Measurements from ENCODE around the gene MUC21. TPM values are rescaled to one million over a fixed set of nuclear protein-coding genes. Genes with fewer than 3 reads are reported as not detected.
"Not testable (repeated sequence)": the region's sequence is repeated elsewhere in the genome, so short reads cannot be mapped to it uniquely, and the experiment has no call there.

Gene MUC21
- total RNA-seq, 6 experiments from 2014 or later = not detected

GRCh38 chr6:30966154-30966553 lies 17.4 kb upstream of the MUC21 start:
- H3K27ac Mint-ChIP-seq = no peak overlapping the region
- TF ChIP-seq CTCF (IDR thresholded peaks at IDR 0.05) = no peak
- DNase-seq = no peak
- H3K27me3 Mint-ChIP-seq (ENCODE audit: insufficient read depth) = peaks cover 55% of the 10 kb centered on the region
- no peak overlapping the region for H3K4me3 Mint-ChIP-seq
- H3K36me3 Mint-ChIP-seq (ENCODE audit: low read depth) = no peaks in the 10 kb centered on the region
- no peaks in the 10 kb centered on the region for H3K4me1 Mint-ChIP-seq (ENCODE audit: low read depth)
- H3K9me3 Mint-ChIP-seq = no peaks in the 10 kb centered on the region

DNA sequence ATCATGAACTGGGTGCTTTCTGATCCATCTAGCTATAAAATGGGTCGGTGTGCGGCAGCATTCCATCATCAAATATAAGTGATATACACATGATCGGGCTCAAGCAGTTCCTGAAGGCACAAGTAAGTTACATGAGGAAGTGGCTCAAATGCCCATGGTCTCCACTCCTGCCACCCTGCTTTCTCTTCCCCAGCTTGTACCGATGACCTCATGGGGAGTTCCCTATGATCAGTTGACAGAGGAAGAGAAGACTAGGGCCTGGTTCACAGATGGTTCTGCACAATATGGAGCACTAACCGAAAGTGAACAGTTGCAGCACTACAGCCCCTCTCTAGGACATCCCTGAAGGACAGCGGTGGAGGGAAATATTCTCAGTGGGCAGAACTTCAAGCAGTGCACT lies 14.3 kb upstream of the MUC21 start:
- not testable (repeated sequence) for H3K4me1 Mint-ChIP-seq (ENCODE audit: low read depth); H3K4me3 Mint-ChIP-seq; DNase-seq; H3K36me3 Mint-ChIP-seq (ENCODE audit: low read depth); H3K9me3 Mint-ChIP-seq; H3K27ac Mint-ChIP-seq
- H3K27me3 Mint-ChIP-seq (ENCODE audit: insufficient read depth) = peaks cover 61% of the 10 kb centered on the region

DNA sequence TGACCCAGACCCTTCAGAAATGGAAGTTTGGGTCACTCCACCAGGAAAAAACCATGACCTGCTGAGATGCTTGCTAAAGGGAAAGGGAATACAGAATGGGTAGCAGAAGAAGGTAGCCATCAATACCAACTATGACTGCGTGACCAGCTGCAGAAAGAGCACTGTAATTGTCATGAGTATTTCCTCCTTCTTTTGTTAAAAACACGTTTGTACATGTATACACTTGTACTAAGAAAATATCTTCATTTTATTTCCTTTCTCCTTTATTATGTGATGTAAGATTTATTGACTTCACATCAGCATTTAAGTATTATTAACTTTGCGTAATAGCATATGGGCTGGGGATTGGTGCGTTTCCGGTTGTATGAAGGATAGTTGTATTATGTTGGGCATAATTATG lies 12.6 kb upstream of the MUC21 start:
- H3K36me3 Mint-ChIP-seq (ENCODE audit: low read depth) = no peaks in the 10 kb centered on the region
- DNase-seq = no peak
- H3K27ac Mint-ChIP-seq = no peak overlapping the region
- no peaks in the 10 kb centered on the region for H3K9me3 Mint-ChIP-seq
- peaks cover 46% of the 10 kb centered on the region for H3K27me3 Mint-ChIP-seq (ENCODE audit: insufficient read depth)
- no peak for TF ChIP-seq CTCF (IDR thresholded peaks at IDR 0.05)
- H3K4me3 Mint-ChIP-seq = no peak overlapping the region
- no peaks in the 10 kb centered on the region for H3K4me1 Mint-ChIP-seq (ENCODE audit: low read depth)

DNA sequence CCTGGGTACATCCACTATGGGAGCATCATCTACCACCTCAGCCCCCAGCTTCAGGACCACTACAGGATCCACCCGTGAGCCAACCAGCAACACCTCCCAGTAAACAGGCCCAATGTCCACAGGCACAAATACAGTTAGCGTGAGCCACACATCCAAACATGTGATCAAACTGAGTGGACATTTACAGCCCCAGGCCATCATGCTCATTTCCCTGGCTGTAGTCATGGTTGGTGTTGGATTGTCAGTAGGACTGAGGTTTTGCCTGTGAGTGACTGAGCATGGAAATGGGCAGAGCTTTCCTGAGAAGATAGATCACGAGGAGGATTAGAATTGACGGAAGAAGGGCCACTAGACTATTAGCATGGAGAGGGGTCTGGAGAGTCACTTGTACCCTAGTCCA lies 10.7 kb upstream of the MUC21 start:
- Mint-ChIP-seq H3K27me3 (ENCODE audit: insufficient read depth) (peaks cover 45% of the 10 kb centered on the region), H3K4me3 (no peak overlapping the region), H3K9me3 (no peaks in the 10 kb centered on the region), H3K27ac (no peak overlapping the region), H3K4me1 (ENCODE audit: low read depth) (no peaks in the 10 kb centered on the region), H3K36me3 (ENCODE audit: low read depth) (no peaks in the 10 kb centered on the region)
- TF ChIP-seq CTCF (IDR thresholded peaks at IDR 0.05) = no peak
- DNase-seq = no peak

GRCh38 chr6:30974490-30975252 lies 8.8 kb upstream of the MUC21 start:
- no peak overlapping the region for H3K27ac Mint-ChIP-seq
- peaks cover 51% of the 10 kb centered on the region for H3K27me3 Mint-ChIP-seq (ENCODE audit: insufficient read depth)
- no peak overlapping the region for H3K4me3 Mint-ChIP-seq
- H3K9me3 Mint-ChIP-seq = no peaks in the 10 kb centered on the region
- no peaks in the 10 kb centered on the region for H3K4me1 Mint-ChIP-seq (ENCODE audit: low read depth)
- no peak for TF ChIP-seq CTCF (IDR thresholded peaks at IDR 0.05)
- no peaks in the 10 kb centered on the region for H3K36me3 Mint-ChIP-seq (ENCODE audit: low read depth)
- no peak for DNase-seq

GRCh38 chr6:30979141-30979540 lies 4.4 kb upstream of the MUC21 start:
- TF ChIP-seq CTCF (IDR thresholded peaks at IDR 0.05) = no peak
- H3K27ac Mint-ChIP-seq = no peak overlapping the region
- H3K36me3 Mint-ChIP-seq (ENCODE audit: low read depth) = no peaks in the 10 kb centered on the region
- H3K4me1 Mint-ChIP-seq (ENCODE audit: low read depth) = peaks cover 13% of the 10 kb centered on the region
- H3K27me3 Mint-ChIP-seq (ENCODE audit: insufficient read depth) = peaks cover 42% of the 10 kb centered on the region
- H3K9me3 Mint-ChIP-seq = no peaks in the 10 kb centered on the region
- H3K4me3 Mint-ChIP-seq = no peak overlapping the region
- no peak for DNase-seq
